DMS 273 (cell line): ENCODE results near the gene ZBTB46.

Experiments
- DNase-seq: peaks from one replicate; lab custom pipeline; 2025; ENCODE audit not compliant: unreplicated experiment; lab: John Stamatoyannopoulos, UW

Gene ZBTB46

DNA sequence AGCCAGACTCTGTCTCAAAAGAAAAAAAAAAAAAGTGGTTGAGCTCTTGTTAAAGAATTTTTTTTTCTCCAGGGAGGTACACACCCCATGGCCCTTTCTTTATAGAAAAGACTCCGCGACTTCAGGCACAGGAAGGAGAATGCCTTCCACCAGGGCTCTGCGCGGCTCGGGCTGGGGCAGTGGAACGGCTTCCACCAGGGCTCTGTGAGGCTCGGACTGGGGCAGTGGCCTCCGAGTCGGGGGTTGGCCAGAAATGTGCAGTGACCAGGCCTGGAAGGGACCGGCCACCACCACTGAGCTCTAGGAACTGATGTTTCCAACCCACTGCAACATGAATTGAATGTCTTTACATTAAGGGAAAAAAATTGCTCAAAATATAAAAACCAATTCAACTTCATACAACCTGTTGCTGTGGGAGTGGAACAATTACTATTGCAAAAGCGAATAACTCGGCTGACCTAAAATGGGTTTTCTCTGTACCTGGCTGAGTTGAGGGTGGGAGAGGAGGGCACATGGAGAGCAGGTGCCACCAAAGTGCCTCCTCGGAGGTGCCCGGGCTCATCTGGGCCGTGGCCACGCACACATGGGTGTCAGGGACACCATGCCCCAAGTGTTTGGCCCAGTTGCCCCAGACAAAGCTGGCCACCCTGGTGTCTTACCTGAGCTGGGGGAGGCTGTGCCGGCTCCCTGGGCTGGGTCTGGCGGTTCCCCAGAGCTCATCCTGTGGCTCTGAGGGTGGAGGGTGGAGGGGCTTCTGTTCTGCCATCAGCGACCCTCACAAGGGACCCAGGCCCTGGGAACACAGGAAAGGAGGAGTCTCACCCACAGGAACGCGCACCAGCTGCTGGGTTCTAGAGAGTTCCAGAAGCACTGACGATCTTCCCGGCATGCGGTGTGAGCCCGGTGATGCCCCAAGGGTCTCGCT, 62.2 kb downstream of the ZBTB46 start:
- DNase-seq: no peak

DNA sequence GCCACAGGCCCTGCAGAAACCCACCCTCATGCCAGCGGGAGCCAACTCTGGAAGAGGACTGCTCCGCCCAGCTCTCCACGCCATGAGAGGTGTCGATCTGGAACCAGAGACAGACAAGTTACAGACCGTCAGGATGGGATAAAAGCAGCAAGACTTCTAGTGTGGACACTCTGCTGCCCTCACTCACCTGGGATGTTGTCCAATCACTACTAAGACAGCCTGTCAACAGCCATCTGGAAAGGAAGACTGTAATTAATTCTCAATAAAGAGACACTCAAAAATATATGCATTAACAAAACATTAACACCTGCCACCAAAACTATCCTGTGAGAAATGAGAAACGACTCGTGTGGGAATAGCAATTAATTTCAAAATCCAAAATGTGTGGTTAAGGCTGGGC, 63.2 kb downstream of the ZBTB46 start:
- DNase-seq: peak; percentile 47

DNA sequence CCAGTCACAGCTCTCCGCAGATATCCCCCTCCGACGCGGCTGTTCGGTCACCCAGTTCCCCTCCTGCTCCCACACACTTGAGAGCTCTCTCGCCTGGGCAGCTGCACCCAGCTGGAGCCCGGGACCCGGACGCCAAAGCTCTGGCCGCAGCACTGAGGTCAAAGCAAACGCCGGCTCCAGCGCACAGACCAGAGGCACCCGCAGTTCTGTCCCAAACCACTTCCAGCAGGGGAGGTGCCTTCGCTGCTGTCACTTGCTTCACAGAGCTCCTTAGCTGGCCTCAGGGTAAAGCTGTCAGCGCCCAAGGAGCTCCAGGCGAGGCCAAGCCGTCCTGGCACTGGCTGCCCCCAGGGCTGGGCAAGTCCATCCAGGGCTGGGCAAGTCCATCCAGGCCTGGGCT, 63.6 kb downstream of the ZBTB46 start:
- no peak for DNase-seq

DNA sequence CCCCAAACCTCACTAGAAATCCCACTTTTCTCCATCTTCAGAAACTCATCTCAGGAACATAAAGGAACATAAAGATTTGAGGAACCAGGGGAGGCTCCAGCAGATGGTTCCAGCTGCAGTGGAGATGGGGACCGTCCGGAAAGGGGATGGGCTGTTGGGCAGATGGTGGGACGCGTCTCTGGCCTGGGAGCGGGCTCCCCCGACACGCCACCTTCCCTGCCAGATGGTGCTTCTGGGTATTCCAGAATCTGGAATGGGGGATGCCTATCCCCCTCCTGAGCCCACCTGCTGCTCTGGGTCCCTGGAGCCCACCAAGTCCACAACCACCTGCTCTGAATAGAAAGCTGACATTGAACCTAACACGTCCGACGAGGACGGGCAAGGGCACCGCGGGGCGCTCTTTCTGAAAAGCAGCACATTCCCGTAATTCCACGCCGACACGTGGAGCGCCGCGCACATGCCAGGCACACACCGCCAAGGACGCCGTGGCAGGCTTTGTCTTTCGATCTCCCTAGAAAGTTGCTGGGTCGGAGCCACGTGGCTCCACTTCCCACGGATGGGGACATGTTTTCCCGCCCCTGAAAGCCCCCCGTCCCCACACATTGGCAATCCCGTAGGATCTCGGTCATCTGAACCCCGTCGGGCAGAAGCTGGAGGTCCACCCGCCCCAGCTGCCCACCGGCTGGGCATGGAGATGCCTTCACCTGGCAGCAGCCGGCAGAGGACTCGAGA, 64.2 kb downstream of the ZBTB46 start:
- DNase-seq: peak; percentile 89

DNA sequence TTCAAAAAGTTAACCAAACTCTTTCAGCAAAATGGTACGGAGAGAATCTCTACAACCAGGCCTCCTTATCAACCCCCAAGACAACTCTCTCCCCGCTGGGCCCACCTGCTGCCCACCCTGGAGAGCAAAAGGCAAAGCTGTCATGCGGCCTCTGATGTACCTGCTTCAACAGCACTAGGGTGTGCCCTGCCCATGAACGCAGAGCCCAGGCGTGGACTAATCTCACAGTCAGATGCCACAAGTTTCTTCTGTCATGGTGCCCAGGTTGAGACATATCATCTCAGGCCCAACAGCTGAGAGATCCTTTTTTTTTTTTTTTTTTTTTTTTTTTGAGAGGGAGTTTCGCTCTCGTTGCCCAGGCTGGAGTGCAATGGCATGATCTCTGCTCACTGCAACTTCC, 65.2 kb downstream of the ZBTB46 start:
- no peak for DNase-seq

DNA sequence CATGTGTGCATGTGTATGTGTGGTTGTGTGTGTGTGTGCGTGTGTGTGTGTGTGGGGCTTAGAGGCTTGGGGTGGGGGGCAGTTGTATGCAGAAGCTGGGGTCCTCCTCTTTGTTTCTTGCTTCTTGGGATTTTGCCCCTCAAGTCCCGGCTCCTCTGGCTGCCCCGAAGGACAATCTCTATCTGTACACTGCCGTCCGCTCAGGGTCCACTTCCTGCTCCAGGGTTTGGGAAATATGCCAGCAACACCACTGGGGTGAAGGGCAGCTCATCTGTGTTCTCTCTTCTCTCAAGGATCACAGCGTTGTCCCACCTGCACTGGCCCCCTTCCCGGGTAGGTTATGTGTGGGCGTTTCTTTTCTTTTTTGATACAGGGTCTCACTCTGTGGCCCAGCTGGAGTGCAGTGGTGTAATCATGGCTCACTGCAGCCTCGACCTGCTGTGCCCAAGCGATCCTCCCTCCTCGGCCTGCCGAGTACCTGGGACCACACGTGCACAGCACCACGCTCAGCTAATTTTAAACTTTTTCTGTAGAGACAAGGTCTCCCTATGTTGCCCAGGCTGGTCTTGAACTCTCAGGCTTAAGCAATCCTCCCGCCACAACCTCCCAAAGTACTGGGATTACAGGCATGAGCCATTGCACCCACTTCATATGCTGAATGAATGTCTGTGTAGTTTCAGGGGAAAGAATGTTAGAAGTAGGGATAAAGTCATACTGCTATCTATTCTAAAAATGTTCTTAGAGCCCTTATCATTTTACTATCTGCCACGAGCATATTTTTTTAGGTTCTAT, 65.8 kb downstream of the ZBTB46 start:
- no peak for DNase-seq

DNA sequence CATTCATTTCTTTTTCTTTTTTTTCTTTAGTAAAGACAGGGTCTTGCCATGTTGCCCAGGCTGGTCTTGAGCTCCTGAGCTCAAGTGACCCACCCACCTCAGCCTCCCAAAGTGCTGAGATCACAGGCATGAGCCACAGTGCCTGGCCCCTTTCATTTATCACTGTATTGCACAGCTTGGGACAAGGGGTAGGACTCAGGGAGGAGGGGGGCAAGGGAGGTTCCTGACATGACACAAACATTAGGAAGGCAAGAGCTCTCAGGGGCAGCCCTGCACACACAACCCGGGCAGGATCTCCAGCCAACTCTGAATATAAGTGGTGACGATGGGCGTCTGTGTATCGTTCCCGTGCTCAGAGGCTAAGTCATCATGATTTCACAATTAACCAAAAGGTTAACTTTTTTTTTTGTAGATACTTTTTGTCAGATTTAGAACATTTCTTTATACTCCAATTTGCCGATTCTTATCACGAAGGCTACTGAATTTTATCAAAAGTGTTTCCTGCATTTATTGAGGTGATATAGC, 71.6 kb downstream of the ZBTB46 start:
- DNase-seq: no peak

DNA sequence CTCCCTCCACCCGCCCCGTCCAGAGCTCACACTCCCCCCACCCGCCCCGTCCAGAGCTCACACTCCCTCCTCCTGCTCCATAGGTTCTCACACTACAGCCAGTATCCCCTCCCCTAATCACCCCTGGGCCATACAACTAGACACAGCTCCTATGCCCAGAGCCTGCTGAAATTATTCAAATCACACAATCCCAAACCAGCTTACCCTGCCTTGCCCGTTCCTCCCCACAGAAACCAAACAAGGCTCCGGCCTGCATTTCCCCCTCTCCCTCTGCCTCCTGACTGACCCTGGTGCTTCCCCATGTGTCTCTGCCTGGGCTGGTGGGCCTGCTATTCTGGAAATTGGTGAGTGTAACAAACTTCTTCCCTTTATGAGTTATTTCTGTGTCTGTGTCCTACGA, 72.9 kb downstream of the ZBTB46 start:
- no peak for DNase-seq

DNA sequence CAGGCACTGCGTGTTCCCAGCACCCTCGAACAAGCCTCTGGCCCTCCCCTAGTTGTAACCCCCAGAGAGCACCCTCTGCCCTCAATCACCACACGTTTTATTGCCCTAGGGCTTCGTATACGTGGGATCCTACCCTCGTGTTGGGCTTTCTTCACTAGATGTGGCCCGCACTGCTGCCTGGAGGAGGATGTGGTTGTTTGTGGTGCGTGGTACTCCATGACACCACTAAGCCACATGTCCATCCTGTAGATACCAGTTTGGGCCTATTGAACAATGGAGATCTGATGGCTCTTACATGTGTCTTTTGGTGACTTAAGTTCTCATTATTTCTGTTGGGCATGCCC, 74.4 kb downstream of the ZBTB46 start:
- DNase-seq: no peak

DNA sequence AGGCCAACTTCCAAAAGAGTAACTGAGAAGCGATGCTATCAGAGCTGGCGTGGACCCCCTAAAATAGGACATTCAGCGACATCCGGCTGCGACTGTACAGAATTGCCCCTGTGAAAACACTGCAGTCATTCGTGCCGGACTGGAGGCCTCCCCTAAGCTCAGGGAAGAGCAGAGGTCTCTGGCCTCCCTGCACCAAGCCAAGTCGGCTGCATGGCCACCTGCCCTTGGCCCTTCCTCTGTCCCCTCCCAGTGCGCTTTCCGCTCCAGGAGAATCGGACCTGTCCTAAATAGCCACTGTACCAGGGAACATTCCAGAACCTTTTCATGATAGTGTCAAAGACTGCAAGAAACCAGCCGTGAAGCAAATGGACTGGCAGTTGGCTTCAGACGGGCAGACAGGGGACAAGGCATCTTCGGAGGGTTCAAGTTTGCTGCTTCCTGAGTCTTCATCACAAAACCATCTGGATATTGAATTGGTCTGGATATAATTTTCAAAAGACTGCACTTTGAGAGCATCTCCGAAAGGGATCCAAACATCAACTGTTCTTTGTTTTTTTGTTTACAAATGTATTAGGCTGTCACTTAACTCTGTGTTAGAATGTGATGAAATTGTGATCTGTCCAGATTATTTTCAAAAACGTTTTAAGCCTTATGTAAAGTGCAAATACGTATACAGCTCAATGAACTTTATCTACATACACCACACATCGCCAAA, 75.0 kb downstream of the ZBTB46 start:
- DNase-seq: no peak

DNA sequence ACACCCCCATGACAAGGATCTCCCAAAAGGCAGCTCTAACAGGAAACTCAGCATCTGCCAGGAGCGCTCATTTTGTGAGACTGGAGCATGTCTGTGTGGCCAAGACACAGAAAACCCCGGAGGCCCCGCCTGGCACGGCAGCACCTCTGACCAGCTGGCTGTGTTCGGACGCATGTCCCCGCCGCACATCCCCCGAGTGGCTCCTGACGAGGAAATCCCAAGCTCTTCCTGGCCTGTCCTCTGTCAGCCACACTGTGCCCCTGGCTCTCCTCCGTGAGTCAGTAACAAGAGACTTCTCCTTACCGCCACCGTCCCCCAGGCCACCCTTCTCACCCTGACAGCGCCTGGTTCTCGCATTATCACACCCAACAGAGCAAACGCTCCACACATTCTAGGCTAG, 77.1 kb downstream of the ZBTB46 start:
- no peak for DNase-seq

DNA sequence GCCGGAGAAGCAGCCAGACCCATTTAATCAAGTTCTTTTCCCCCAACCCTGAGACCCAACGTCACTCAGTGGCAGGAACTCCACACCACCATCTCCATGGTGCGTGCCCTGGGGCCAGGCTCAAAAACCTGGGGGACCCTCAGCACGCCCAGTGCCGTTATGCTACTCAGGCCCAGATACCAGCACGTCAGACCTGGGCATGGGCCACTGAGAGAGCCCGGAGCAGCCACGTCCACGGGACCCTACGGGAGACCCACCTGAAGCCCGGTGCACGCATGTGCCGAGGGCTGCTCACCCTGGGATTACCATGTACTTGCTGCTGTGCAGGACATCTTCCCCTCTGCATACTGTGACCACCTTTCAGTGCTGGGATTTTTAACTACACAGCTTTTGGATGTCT, 77.7 kb downstream of the ZBTB46 start:
- no peak for DNase-seq

DNA sequence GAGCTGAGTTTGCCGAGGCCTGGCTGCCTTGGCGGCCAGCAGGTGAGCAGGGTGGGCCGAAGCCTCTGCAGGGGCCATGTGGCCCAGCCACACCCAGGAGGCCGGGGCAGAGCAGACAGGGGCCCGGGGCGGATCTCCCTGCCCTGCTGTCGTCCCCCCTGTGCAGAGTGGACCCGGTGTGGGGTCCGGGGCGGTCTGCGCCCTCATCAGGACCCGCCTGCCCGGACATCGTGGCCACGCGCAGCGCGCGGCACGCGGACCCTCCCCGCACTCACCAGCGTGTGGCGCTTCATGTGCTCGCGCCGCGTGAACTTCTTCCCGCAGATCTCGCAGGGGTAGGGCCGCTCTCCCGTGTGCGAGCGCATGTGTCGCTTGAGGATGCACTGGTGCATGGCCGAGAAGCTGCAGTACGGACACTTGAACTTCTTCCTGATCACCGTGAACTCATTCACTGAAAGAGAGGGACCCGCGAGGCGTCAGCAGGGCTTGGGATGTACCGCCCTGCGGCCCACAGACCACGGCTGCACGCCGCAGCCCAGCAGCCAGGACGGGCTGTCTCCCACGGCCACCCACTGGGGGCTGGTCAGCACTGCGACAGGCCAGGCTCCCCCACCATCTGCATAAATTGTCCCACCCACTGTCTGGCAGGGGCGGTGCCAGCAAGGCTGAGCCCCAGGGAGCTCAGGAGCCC, 78.5 kb downstream of the ZBTB46 start:
- no peak for DNase-seq

DNA sequence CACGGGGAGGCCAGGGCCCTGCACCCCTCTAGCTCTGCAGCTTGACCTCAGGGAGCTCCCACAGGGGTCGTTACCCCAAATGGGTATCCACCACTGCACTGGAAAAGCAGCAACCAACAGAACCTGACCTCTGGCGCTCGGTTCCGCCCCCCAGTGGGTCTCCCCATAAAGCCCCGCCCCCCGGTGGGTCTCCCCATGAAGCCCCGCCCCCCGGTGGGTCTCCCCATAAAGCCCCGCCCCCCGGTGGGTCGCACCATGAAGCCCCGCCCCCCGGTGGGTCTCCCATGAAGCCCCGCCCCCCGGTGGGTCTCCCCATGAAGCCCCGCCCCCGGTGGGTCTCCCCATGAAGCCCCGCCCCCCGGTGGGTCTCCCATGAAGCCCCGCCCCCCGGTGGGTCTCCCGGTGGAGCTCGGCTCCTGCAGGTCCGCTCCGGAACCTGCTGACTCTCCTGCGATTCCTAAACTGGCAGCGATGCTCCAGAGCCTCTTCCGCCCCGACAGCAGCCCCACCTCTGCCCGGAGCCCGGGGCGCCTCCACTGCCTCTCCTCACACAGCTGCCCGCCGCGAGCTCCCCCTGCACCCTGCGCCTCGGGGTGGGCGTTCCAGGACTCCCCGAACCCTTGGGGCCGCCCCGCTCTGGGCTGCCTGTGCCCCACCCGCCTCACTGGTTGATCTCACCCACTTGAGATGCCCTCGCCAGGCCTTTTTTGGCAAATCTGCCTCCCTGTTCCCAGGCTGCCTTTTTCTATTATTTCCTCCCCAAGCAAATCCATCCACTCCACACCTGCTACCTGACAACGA, 79.4 kb downstream of the ZBTB46 start:
- no peak for DNase-seq

DNA sequence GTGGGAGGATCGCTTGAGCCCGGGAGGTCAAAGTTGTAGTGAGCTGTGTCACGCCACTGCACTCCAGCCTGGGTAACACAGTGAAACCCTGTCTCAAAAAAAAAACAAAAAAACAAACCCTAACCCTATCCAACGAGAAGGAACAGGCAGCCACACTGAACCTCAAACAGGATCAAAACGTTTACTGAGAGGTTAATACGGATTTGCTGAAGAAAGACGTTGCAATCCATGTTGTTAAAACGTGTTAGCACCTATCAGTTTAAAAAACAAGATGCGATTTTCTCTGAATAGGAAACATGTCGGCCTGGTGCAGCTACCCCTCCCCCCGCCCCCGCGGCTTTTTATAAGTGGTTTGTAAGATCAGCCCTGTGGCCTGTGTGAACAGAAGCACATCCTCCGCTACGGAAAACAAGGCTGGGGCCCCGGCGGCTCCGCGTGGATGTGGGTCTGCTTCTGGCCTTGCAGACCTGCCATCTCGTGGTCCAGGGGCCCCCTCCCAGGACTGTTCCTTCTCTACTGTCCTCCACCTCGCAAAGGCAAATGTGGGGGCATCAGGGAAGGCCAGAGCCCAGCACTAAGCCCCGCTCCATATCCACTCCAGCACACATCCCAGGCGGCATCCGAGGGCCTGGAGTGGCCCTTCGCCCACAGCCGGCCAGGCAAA, 80.1 kb downstream of the ZBTB46 start:
- no peak for DNase-seq

DNA sequence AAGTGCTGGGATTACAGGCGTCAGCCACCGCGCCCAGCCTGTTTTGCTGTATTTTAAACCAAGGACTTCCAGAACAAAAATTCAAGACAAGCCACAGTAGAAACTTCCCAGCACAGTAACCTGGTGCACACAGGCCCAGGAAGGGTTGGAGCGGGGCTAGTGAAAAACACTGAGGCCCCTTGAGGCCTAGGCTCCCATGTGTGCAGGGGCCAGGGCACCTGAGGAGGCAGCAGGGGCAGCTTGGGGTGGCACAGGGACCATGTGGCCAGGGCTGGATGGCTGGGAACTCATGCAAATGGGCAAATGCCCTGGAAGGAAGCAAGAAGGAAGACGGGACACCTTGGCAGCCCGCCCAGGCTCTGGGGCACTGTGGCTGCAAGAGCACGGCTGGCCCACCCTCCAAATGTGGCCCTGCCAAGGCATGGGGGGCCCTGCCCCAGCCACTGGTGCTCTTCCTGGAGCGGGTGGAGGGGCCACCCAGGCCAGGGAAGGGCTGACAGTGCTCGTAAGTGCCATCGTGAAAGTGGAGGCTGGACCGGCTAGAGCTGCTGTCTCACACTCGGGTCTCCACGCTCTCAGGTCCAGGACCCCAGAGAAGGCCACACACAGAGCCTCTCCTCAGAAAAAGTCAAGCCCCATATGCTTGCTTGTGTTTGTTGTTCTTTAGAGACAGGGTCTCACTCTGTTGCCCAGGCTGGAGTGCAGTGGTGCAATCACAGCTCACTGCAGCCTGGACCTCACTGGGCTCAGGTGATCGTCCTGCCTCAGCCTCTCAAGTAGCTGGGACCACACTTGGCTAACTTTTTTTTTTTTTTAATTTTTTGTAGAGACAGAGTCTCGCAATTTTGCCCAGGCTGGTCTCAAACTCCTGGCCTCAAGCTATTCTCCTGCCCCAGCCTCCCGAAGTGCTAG, 81.2 kb downstream of the ZBTB46 start:
- peak; percentile 47 for DNase-seq

DNA sequence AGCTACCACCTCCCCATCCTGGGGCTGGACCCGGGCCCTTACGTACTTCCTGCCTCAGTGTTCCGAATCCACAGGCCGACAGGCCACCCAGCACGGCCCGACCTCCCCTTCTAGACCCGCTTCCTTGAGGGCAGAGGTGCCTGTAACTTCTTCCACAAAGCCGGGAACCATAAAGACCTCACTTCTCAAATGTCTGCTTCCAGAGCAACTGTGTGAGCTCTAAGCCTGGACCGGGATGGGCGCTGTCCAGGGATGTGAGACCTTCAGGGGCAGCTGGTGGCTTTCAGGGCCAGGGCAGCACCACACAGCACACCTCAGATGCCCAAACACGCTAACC, 82.2 kb downstream of the ZBTB46 start:
- DNase-seq: no peak
